CD4-positive, alpha-beta T cell (primary cell): ENCODE data around the gene INTS11. TPM values are rescaled to one million over a fixed set of nuclear protein-coding genes. Genes with fewer than 3 reads are reported as not detected.

Source experiments
- ATAC-seq: fragments of 200-7000 bp; cut with Tn5 transposase; one replicate; pipeline ENCODE4 v1.10.0; 2022; ENCODE audit warnings: mild to moderate bottlenecking; ENCODE audit not compliant: poor library complexity
- CTCF ChIA-PET: fragments of 350-600 bp; sonication (Branson Sonifier 250); formaldehyde crosslinking; loops from one replicate; lab custom pipeline; 2021; ENCODE audit warnings: antibody characterized with exemption, inconsistent platforms; lab: Charles Lee
- POLR2A ChIA-PET: fragments of 350-600 bp; sonication (Branson Sonifier 250); formaldehyde crosslinking; loops from one replicate; lab custom pipeline; 2021; ENCODE audit warnings: antibody characterized with exemption, inconsistent platforms; lab: Charles Lee
- DNase-seq, 14 experiments: peaks; one replicate each; pipeline ENCODE4 v3.0.0-alpha.2; 2013 to 2020; ENCODE audit warnings: mixed read lengths in 2 of 14
- H3K27ac ChIP-seq, 2 donors: one replicate each; pipeline versions ENCODE4 v1.5.1 to v1.7.0; 2013; ENCODE audit warnings: low read length in 2 of 2, low read depth in 1 of 2, mild to moderate bottlenecking in 1 of 2
- H3K27me3 ChIP-seq, 2 experiments: 1 replicate in 1 of 2; 2 replicates in 1 of 2; pipeline versions ENCODE4 v1.6.1 to v1.7.0; 2013; ENCODE audit warnings: low read length in 2 of 2, control low read depth in 1 of 2, mild to moderate bottlenecking in 1 of 2, moderate library complexity in 1 of 2; ENCODE audit not compliant: insufficient read depth in 2 of 2, control insufficient read depth in 1 of 2
- H3K36me3 ChIP-seq: one replicate; pipeline ENCODE4 v1.6.1; 2013; ENCODE audit warnings: low read length, control low read depth; ENCODE audit not compliant: insufficient read depth
- H3K4me1 ChIP-seq: one replicate; pipeline ENCODE4 v1.6.1; 2013; ENCODE audit warnings: low read length, control low read depth; ENCODE audit not compliant: insufficient read depth
- H3K4me3 ChIP-seq: one replicate; pipeline ENCODE4 v1.5.1; 2013; ENCODE audit warnings: mild to moderate bottlenecking, low read length, moderate library complexity
- H3K9me3 ChIP-seq, 2 experiments: 1 replicate in 1 of 2; 2 replicates in 1 of 2; pipeline versions ENCODE4 v1.6.1 to v1.7.0; 2013; ENCODE audit warnings: low read length in 2 of 2, mild to moderate bottlenecking in 2 of 2, control low read depth in 1 of 2, moderate library complexity in 1 of 2; ENCODE audit not compliant: control insufficient read depth in 1 of 2, insufficient read depth in 1 of 2
- H3K27ac Mint-ChIP-seq: one replicate; pipeline ENCODE4 v1.8.0; 2020; ENCODE audit warnings: mixed read lengths
- H3K27me3 Mint-ChIP-seq: one replicate; pipeline ENCODE4 v1.8.0; 2021; ENCODE audit warnings: mixed read lengths
- H3K36me3 Mint-ChIP-seq: one replicate; pipeline ENCODE4 v1.8.0; 2021; ENCODE audit warnings: low read depth, mixed read lengths
- H3K4me1 Mint-ChIP-seq: one replicate; pipeline ENCODE4 v1.8.0; 2021; ENCODE audit warnings: low read depth, mixed read lengths
- H3K4me3 Mint-ChIP-seq: one replicate; pipeline ENCODE4 v1.8.0; 2020; ENCODE audit warnings: mild to moderate bottlenecking, mixed read lengths
- H3K9me3 Mint-ChIP-seq: one replicate; pipeline ENCODE4 v1.8.0; 2020; ENCODE audit warnings: mixed read lengths
- intact Hi-C, 2 experiments: fragments of 100-400 bp; cut with DNase I in 1 of 2; cut with micrococcal nuclease in 1 of 2; formaldehyde crosslinking; loops; one replicate each; pipeline versions ENCODE4 v1.15.1 to v1.9.0; 2023 to 2025; cut with DNase I, micrococcal nuclease
- total RNA-seq, 174 experiments: library from RNA in 2 of 174; stranded (reverse) in 2 of 174; gene quantifications; one replicate each; pipeline ENCODE4 v1.2.3 and lab custom pipeline; 2021 to 2026
- TF ChIP-seq, protein P1 (sequence below): fragments of 200-600 bp; IDR thresholded peaks from one replicate; pipeline ENCODE4 v1.8.0; 2022; ENCODE audit warnings: antibody characterized with exemption, mild to moderate bottlenecking

The INTS11 gene
- total RNA-seq, 2 experiments from 2014 or later: 130 to 137 TPM

DNA sequence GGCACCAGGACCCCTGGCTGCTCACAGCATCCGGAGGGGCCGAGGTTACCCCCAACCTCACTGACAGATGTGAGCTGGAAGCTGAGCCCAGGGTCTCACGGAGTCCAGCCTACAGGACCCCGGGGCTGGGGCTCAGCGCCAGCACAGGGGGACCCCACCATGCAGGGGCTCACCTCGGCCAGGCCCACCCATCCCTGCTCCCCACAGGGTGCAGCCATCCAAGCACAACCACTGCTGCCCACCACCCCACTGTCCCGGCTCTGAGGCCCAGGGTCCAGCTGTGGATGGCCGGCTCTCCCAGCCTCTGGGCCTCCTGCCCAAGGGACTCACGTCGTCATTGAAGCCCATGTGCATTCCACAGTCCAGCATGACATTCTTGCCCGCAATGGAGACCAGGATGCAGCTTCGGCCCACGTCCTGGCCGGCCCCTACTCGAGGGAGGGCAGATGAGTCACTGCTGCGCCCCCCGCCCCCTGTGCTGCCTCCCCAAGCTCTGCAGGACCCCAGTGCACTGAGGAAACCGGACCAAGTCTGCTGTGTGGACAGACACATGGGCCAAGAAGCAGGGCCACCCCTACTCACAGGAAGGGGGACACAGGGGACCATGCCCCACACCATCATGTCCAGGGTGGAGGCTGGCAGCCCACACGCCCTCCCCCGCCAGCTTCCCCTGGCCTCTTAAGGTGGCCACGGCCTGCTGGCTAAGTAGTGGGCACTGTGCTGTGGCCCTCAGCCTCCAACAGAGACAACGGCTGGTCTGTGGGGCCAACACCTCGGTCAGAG, 3.6 kb downstream of the INTS11 start:
- POLR2A ChIA-PET: no interaction called here

DNA sequence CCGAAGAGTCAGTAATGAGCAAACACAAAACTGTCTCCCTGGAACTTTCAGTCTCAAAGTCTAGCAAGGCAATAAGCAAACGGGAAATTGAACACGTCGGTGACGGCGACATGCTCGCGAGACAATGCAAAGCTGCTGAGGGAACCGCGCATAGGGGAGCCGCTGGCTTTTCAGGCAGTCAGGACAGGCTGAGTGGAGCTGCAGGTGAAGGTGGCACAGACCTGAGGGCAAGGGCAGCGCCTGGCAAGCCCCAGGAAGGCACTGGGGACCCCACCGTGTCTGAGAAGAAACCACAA, 4.9 kb downstream of the INTS11 start:
- peaks cover 32% of the 10 kb centered on the region for H3K36me3 Mint-ChIP-seq
- Histone ChIP-seq H3K27me3 (no peaks in the 10 kb centered on the region), H3K36me3 (peaks cover 53% of the 10 kb centered on the region), H3K27ac (no peak overlapping the region), H3K4me3 (no peak overlapping the region), H3K4me1 (peaks cover 40% of the 10 kb centered on the region), H3K9me3 (peaks cover 0 to 4% of the 10 kb centered on the region in 2 experiments)
- peak overlapping the region; percentile 39 for H3K27ac Mint-ChIP-seq
- no peak for ATAC-seq
- intact Hi-C loops: no loop called here
- no peaks in the 10 kb centered on the region for H3K9me3 Mint-ChIP-seq
- POLR2A ChIA-PET: no interaction called here
- CTCF ChIA-PET: no interaction called here
- DNase-seq: no peak
- H3K4me3 Mint-ChIP-seq: peak overlapping the region; percentile 51
- TF ChIP-seq, protein P1, sequence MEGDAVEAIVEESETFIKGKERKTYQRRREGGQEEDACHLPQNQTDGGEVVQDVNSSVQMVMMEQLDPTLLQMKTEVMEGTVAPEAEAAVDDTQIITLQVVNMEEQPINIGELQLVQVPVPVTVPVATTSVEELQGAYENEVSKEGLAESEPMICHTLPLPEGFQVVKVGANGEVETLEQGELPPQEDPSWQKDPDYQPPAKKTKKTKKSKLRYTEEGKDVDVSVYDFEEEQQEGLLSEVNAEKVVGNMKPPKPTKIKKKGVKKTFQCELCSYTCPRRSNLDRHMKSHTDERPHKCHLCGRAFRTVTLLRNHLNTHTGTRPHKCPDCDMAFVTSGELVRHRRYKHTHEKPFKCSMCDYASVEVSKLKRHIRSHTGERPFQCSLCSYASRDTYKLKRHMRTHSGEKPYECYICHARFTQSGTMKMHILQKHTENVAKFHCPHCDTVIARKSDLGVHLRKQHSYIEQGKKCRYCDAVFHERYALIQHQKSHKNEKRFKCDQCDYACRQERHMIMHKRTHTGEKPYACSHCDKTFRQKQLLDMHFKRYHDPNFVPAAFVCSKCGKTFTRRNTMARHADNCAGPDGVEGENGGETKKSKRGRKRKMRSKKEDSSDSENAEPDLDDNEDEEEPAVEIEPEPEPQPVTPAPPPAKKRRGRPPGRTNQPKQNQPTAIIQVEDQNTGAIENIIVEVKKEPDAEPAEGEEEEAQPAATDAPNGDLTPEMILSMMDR: no peak
- peaks cover 15% of the 10 kb centered on the region for H3K4me1 Mint-ChIP-seq
- H3K27me3 Mint-ChIP-seq: no peaks in the 10 kb centered on the region

More for the DNA sequence above, 3.6 kb downstream of the INTS11 start:
- Histone ChIP-seq H3K27me3 (no peaks in the 10 kb centered on the region), H3K4me1 (peaks cover 44% of the 10 kb centered on the region), H3K4me3 (no peak overlapping the region), H3K36me3 (peaks cover 44% of the 10 kb centered on the region), H3K9me3 (peaks cover 0 to 4% of the 10 kb centered on the region in 2 experiments), H3K27ac (peak overlapping the region in 1 of 2 donors; percentile 21)
- no peak for ATAC-seq
- Mint-ChIP-seq H3K27me3 (no peaks in the 10 kb centered on the region), H3K4me1 (peaks cover 23% of the 10 kb centered on the region), H3K4me3 (peak overlapping the region; percentile 56), H3K9me3 (no peaks in the 10 kb centered on the region), H3K27ac (peak overlapping the region; percentile 36), H3K36me3 (peaks cover 26% of the 10 kb centered on the region)
- TF ChIP-seq, protein P1: no peak
- CTCF ChIA-PET: no interaction called here
- DNase-seq: no peak
- intact Hi-C loops: no loop called here

DNA sequence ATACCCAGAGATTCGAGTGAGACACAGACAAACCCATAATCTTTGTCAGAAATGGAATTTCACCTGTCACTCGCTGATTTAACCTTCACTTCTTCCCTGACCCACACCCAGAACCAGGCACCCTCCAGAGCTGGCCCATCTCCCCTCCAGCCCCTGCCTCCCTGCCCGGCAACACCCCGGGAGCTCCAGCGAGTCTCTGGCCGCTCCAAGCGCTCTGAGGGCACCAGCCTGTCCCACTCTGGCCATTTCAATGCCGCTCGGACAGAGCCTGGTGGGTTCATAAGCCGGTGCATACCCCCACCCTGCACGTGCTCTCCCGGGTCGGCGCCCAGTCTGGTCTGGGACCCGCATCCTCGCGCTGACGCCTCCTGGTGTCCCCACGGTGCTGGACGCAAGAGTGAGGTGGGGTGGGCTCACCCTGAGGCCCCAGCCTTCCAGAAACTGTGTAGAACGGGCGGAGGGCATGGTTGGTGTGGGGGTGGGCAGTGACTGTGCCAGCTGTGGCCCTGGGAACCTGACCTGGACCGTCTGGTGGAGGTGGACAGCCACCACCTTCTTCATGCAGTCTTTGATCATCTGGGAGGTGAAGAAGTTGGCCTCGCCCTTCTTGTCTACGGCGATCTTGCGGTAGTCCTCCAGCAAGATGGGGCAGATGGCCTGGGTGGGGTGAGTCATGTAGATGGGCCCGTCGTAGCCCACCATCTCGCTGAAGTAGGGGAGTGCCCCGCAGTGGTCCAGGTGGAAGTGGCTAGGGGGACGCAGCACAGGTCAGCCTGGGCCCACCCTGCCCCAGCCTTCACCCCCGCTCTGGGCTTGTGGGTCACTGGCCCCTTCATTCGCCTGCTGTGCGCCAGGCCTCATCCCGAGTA, 5.4 kb downstream of the INTS11 start:
- intact Hi-C loops: no loop called here
- Mint-ChIP-seq H3K4me3 (peak overlapping the region; percentile 51), H3K4me1 (peaks cover 11% of the 10 kb centered on the region), H3K9me3 (no peaks in the 10 kb centered on the region), H3K27ac (peak overlapping the region; percentile 39), H3K27me3 (no peaks in the 10 kb centered on the region), H3K36me3 (peaks cover 32% of the 10 kb centered on the region)
- no peak overlapping the region for H3K27ac ChIP-seq
- TF ChIP-seq, protein P1: no peak
- H3K4me1 ChIP-seq: peaks cover 40% of the 10 kb centered on the region
- CTCF ChIA-PET: no interaction called here
- H3K4me3 ChIP-seq: no peak overlapping the region
- peaks cover 59% of the 10 kb centered on the region for H3K36me3 ChIP-seq
- H3K9me3 ChIP-seq: peaks cover 0 to 4% of the 10 kb centered on the region in 2 experiments
- no peak for DNase-seq
- no peaks in the 10 kb centered on the region for H3K27me3 ChIP-seq
- POLR2A ChIA-PET: no interaction called here
- ATAC-seq: no peak
